ENCODE data around the gene WIPF2.

Gene WIPF2

DNA sequence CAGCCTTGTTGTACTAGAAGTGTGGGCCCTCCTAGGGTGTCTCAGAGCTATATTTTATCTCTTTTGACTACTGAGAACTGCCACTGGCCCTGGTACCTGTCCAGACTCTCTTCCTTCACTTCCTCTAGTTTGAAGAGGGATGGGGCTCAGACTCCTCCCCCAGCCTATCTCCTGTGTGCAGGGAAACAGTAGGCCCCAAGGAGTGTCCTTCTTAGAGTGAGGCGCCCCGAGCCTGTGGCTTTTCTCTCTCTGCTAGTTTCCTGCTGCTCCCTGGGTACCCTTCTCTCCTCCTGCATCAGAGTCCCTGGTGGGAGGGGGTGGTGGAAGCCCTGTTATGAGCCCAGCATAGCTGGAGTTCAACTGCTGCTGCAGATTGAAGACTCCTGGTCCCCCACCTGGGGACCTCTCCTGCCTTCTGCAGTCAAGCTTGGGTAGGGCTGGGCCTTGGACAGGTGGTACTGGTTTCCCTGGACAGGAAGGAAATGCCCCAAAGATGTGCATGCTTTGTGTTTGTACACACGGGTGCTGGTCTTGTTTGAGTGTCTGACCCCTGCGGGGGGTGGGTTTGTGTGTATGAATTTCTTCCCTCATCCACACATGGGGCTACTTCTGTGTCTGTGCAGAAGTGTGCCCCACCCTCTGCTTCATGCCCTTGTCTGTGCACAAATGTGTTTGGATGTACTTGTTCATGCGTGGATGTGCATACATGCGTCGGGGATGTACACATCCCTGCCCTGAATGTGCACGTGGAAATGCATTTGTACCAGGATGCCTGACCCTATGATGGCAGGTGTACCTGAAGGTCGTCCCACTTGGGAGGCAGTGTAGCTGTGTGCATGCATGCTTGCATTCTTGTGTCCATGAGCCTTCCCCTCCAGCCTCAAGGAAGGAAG is 96.8 kb downstream of the WIPF2 start:
- peak; percentile 54 for DNase-seq

DNA sequence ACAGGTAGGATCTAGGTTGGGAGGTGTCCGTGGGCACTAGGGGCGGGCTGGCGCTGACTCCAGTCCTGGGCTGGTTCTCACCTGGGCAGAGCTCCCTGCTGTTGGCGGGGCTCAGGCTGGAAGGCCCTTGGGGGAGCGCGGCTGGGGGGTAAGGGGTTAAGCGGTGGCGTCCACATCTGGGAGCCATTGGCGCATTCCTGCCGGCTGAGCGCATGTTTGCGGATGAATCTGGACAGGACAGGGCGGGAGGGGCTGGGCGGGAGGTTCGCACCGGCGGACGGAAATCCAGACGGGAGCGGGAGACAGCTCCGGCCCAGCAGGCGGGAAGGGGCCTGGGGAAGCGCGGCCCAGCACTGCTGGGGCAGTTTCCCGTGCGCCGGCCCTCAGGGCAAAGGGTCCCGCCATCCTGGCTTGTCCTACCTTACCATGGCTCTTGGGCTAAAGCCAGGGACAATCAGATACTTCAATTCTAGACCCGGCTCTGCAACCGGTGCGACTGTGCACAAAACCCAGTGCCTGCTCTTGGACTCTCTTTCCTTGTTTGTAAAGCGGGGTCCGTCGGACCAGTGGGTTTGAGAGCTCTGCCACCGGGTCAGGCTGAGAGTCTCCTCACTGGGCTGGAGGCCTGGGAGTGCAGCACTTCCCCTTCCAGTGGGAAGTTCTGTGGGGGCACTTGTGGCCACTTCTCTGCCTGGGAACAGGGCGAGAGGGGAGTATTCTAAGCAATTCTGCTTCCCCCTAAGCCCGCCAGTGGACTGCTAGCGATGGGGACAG is 97.7 kb downstream of the WIPF2 start:
- DNase-seq: peak; percentile 88

DNA sequence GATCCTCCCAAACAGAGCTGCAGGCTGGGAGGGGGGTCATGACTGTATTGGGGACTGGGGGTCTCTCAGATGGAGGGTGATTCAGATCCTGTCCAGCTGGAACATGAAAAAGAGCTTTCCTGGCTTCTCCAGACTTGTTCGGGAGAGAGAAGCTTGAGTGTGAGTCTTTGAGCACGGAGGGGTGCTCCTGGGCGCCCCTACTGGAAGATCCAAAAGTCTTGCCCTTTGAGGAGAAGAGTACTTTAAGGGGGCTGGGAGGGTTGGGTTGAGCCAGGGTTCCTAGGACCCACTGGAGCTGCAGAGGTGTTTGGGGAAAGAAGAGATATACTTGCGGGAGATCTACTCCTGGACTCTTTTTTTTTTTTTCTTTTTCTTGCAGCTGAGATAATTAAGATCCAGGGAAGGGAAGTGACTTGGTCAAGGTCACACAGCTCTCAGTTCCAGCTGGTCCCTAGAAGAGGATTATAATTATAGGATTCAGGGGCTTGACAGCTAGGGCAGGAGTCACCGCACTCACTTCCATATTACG is 98.3 kb downstream of the WIPF2 start:
- peak; percentile 81 for DNase-seq

- DNase-seq: peak; percentile 95
These were observed 99.1 kb downstream of the WIPF2 start for GRCh38 chr17:40317880-40318829.

DNA sequence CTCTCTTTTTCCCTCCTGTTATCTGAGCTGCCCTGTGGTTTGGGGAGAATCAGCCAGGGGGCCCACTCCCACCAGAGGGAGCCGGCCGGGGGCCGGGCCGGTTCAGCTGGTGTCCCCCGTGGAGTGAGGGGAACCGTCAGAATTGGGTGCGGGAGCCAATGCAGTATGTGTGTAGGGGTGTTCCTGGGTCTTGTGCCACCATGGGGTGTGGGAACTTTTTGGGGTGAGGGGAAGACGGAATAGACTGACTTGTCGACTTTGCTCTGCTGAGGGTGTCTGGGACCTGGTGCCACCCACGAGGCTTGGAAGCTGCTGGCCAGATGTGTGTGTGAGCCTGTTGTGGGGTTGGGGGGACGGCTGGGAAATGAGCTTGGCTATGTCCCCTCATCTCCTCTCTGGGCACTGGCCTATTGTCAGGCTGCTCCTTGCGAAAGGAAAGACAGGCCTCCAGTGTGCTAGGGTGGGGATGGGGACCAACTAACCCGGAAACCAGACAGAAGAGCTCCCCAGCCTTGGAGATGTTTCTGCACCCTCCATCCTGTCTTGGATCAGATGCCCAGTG is 99.8 kb downstream of the WIPF2 start:
- peak; percentile 57 for DNase-seq

DNA sequence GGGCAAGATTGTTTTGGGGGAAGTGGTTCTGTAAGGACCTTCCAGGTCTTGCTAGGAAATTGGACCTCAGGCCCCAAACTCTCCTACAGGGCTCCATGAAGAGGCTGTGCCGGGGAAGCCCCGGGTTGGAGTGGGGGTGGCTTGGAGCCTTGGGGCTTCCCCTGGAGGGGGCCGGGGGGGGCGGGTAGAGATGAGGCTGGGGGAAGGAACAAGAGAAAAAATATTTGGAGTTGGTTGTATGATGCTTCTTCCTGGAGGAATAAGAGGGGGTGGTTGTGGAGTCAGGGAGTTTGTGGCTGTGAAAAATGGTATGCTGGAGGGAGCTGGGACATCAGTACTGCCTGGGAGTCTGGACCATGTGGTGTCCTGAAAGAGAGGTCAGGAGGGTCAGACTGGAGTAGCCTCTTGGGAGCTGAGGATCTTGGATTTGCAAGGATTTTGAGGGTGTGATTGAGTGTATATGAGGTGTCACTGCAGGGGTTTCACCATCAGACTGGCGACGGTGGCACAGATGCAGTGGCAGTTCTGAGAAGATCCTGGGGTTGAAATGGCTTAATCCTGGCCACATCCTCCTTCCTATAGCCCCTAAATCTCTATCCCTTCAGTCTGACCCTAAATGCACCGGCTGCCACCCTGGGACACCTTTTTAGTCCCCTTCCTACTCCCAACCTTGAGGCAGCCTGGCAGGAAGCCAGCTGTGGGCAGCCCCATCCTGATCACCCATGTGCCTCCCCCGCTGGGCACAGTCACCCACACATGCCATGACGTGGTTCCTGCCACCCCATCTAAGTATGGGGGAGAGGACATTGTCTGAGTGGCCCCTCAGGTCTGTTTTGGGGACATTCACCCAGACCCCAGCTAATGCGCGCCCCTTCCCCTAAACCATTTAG is 100.8 kb downstream of the WIPF2 start:
- DNase-seq: peak; percentile 56

DNA sequence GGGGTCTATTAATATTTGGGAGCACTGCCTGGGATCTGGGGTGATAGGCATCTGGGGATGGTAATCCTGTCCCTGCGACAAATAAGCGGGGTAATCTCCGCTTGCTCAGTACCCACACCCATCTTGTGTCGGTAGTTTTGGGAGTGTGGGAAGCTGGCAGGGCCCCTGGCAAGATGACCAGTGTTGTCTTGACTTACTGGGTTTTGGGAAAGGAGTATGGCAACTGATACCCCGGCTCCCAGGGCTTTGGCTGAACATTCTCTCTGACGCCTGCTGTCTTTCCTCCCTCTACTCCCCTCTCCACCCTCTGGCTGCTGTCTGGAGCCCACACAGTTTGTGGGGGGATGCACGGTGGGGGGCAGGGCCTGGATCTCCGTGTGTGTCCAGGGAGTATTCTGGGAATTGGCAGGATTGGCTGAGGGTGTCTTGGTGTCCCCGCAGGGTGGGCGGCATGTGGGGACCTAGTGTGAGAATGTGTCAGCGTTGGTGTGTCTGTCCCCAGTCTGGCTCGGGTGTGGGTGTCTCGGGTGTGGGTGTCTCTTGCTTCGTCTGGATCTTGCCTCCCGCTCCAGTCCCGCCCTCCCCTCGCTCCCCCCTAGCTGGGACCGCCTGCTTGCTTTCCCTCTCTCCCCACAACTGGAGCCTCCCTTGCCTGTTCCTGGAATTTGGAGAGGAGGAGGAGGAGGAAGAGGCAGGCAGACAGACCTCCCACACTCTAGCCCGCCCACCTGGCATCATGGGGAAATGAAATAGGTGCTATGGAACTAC is 101.8 kb downstream of the WIPF2 start:
- DNase-seq: peak; percentile 89

DNA sequence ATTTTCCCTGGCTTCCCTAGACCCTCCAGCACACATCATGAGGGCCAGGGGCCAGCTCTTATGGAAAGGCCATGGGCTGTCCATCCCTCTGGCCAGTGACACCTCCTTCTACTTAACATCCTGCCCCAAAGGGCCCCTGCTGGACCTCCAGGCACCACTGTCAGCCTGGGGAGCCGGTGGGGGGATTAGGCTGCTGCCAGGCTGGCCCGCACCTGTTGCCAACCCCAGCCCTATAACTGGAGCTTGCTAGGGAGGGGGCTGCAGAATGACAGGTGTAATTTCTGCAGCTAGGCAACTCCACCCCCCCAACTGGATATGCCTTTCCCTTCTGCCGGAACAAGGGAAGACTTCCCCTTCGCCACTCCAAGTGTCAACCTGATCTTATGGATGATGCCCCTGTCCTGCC is 102.4 kb downstream of the WIPF2 start:
- DNase-seq: no peak

DNA sequence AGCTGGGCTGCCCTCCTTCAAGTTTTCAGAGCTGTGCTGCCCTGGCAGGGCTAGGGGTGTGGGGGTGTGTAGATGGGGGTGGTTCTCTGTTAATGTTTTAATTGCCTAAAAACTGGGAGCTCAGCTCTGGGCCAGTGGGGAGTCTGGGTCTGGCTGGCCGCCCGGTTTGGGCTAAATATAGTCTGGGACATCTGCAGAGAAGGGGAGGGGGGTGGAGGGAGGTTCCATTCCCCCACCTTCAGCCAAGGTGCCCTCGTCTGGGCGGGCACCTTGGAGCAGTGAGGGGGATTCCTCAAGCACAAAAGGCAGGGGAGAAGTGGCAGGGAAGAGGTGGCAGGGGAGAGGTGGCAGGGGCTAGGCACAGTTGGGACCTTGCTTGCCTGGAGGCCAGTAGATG is 102.9 kb downstream of the WIPF2 start:
- DNase-seq: peak; percentile 63

GRCh38 chr17:40322358-40323315 is 103.5 kb downstream of the WIPF2 start:
- peak; percentile 75 for DNase-seq

- peak; percentile 64 for DNase-seq
These were observed 104.6 kb downstream of the WIPF2 start for GRCh38 chr17:40323391-40324381.

GRCh38 chr17:40325156-40326013 is 106.3 kb downstream of the WIPF2 start:
- DNase-seq: no peak

DNA sequence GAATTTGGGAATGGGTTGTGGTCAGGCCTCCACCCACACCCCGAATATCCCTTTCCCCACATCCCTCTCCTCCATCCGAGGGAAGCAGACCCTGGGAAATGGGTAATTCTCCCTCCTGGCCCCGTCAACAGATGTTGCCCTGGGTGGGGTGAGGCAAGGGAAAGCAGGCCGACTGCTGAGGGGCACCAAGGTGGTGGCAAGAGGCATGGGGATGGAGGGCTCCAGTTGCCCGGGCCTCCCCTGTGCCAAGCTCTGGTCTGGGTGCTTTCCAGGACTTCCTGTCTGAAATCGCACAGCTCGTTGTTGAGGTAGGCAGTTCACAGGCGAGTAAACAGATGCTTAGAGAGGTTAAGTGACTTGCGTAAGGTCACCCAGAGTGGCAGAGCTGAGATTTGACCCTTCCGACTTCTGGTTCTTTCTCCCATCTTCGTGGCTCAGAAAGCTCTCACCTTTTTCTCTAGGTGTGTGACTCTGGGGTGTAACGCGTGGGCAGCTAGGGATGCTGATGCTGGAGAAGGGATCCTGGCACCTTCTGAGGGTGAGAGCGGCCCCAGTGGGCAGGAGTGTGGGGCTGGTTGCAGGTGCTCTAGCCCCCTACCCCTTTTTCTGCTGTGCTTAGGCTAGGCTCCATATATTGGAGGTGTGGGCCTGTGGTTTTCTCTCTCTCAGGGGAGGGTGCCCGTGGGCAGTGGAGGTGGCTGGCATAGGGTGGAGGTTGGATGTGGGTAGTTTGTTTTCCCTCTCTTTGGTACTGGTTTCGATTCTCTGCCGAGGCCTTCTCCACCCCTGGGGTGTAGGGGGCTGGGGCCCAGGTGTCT is 107.1 kb downstream of the WIPF2 start:
- no peak for DNase-seq

DNA sequence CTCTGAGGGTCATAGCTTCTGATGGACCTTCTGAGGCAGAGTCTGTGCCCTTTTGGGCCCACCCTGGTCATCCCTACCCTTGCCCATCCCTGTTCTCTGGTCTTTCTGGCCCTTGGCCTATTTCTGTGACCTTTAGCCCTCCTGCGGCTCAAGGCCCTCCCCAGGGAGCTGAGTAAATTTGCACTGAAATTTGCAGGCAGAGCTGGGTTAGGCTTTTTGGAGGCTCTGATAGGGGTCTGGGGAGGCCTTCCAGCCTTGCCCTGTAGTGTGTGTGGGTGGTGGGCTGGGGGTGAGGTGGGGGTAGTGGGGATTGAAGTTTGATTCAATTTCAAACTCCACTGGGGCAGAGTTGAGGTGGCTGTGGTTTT is 107.7 kb downstream of the WIPF2 start:
- DNase-seq: no peak

DNA sequence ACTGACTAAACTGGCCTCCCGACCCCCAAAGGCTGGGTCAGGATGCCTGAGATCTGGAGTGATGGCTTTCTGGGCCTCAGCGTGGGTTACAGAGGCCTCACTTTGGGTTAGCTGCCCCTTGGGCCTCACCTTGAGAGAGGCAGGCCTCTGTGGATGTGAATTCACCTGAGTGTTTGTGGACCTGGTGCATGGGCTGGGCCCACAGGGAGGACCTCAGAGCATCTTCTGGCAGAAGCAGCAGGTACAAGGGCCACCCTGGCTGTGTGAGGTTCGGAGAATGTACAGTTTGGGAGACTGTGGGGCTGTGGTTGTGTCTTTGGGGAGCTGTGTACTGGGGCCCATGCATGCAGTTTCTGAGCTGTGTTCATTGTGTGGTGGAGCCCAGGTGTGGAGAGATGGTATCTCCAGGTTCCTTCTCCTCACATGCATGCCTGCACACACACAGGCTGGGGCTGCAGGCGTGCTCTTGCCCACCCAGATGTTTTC is 108.2 kb downstream of the WIPF2 start:
- DNase-seq: no peak
